GM12873 (cell line): ENCODE measurements around the gene CRYAB.

ENCODE experiments used
- TF ChIP-seq, protein P1 (sequence below): IDR thresholded peaks from 2 replicates; pipeline ENCODE4 v1.5.1; 2012; ENCODE audit warnings: low read depth, mild to moderate bottlenecking, moderate library complexity, low read length, control low read depth; ENCODE audit not compliant: insufficient read depth; ENCODE audit errors: missing control alignments

The CRYAB gene

GRCh38 chr11:111922803-111923202, 11.2 kb upstream of the CRYAB start:
- TF ChIP-seq, protein P1, sequence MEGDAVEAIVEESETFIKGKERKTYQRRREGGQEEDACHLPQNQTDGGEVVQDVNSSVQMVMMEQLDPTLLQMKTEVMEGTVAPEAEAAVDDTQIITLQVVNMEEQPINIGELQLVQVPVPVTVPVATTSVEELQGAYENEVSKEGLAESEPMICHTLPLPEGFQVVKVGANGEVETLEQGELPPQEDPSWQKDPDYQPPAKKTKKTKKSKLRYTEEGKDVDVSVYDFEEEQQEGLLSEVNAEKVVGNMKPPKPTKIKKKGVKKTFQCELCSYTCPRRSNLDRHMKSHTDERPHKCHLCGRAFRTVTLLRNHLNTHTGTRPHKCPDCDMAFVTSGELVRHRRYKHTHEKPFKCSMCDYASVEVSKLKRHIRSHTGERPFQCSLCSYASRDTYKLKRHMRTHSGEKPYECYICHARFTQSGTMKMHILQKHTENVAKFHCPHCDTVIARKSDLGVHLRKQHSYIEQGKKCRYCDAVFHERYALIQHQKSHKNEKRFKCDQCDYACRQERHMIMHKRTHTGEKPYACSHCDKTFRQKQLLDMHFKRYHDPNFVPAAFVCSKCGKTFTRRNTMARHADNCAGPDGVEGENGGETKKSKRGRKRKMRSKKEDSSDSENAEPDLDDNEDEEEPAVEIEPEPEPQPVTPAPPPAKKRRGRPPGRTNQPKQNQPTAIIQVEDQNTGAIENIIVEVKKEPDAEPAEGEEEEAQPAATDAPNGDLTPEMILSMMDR: no peak

GRCh38 chr11:111921541-111922230, 10.1 kb upstream of the CRYAB start:
- TF ChIP-seq, protein P1: no peak

GRCh38 chr11:111920908-111921307, 9.3 kb upstream of the CRYAB start:
- TF ChIP-seq, protein P1: no peak

DNA sequence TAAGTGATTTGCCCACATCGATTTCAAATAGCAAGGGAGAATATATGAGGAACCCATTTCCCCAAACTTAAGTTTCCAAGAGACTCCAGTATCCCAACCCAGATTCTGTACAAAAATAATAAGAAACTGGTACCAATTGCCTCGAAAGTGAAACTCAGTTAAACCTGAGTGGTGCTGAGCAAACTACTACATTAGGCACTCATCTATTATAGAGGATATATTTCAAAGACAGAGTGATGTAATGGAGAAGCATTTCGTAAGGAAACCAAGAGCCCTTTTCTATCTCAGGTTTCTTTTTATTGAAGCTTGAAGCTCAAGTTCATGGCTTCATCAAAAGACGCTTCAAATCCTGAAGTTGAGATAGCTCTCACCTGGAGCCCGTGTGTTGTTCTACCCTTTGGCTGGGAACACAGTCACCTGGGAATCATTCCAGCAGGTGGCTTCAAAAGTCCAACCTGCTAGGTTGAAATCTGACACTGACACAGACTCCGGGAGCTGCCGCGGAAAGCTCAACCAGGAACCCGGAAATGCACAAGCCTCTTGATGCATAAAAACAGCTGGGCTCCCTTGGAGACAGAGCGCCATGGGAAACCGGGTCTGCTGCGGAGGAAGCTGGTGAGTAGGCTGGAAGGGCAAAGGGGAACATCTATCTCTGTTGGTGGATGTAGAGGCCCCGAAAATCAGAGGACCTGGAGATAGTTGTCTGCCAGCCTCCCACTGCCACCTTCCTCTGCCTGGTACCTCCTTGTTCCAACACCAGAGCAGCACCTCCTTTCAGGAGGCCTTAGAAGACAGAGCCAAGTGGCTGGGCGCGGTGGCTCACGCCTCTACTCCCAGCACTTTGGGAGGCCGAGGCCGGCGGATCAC, 7.1 kb upstream of the CRYAB start, which contains the start of gene C11orf52:
Gene C11orf52, plus strand, starts transcription at position 524 of the 867 bp plus-strand sequence. Its CDS starts 60 bp downstream, at position 584.
- TF ChIP-seq, protein P1: no peak

- TF ChIP-seq, protein P1: no peak
Measured at GRCh38 chr11:111917788-111918187, 6.2 kb upstream of the CRYAB start.

- TF ChIP-seq, protein P1: no peak
Measured at GRCh38 chr11:111917312-111917711, 5.7 kb upstream of the CRYAB start.

GRCh38 chr11:111916768-111917167, 5.2 kb upstream of the CRYAB start:
- TF ChIP-seq, protein P1: no peak
